Body of pancreas (tissue), 4 donors: ENCODE measurements around the gene GDF7. TPM values are rescaled to one million over a fixed set of nuclear protein-coding genes. Genes with fewer than 3 reads are reported as not detected.

Experiments used
- ATAC-seq: fragments of 150-250 bp; one replicate; pipeline ENCODE4 v1.9.1; 2016
- DNase-seq, 4 donors: peaks; one replicate each; pipeline ENCODE4 v3.0.0-alpha.2; 2019
- H3K27ac ChIP-seq, 4 donors: fragments of 200-600 bp; sonication (generic); 1 replicate in 3 of 4; 2 replicates in 1 of 4; pipeline versions ENCODE4 v1.5.1 to v1.6.1; 2016 to 2019; ENCODE audit warnings: mild to moderate bottlenecking in 1 of 4, mixed read lengths in 1 of 4, moderate library complexity in 1 of 4
- H3K27me3 ChIP-seq, 2 donors: fragments of 200-600 bp; sonication (generic); one replicate each; pipeline ENCODE4 v1.6.0; 2016; ENCODE audit warnings: mild to moderate bottlenecking in 1 of 2
- H3K36me3 ChIP-seq, 2 donors: fragments of 200-600 bp; sonication (generic); replicated peaks in 1 of 2; 2 replicates each; pipeline ENCODE4 v1.5.1; 2016; ENCODE audit warnings: low read depth in 2 of 2; ENCODE audit not compliant: insufficient read depth in 1 of 2
- H3K4me1 ChIP-seq: fragments of 200-600 bp; sonication (generic); one replicate; pipeline ENCODE4 v1.6.0; 2016
- H3K4me3 ChIP-seq, 2 donors: fragments of 200-600 bp; sonication (generic); 1 replicate in 1 of 2; 2 replicates in 1 of 2; pipeline ENCODE4 v1.5.1; 2016 to 2019
- H3K9me3 ChIP-seq, 3 donors: fragments of 200-600 bp; sonication (generic); 1 replicate in 2 of 3; 2 replicates in 1 of 3; pipeline ENCODE4 v1.5.1; 2016
- CTCF ChIP-seq, 7 experiments: fragments of 450-650 bp in 4 of 7; fragments of 200-600 bp in 3 of 7; sonication (generic) in 3 of 7; IDR thresholded peaks; one replicate each; pipeline ENCODE4 v1.5.1; 2016 to 2019; ENCODE audit warnings: antibody characterized with exemption in 7 of 7
- POLR2A ChIP-seq, 3 donors: fragments of 450-650 bp; IDR thresholded peaks; one replicate each; pipeline ENCODE4 v1.6.1; 2016; ENCODE audit warnings: antibody characterized with exemption in 3 of 3, mild to moderate bottlenecking in 2 of 3
- WGBS, 2 donors: methylation state at CpG; one replicate each; pipeline ENCODE4 v1.1.5; 2017; 5-methylcytosine and 5-hydroxymethylcytosine counted together
- intact Hi-C: fragments of 100-400 bp; cut with DNase I; formaldehyde crosslinking; loops from one replicate; pipeline ENCODE4 v1.15.1; 2023
- total RNA-seq, 2 donors: library from RNA; depleted of rRNA; stranded (reverse); fragments of >200 nt; gene quantifications; one replicate each; pipeline ENCODE4 v1.1.0, GENCODE V29; 2016

Gene GDF7
- total RNA-seq, 2 donors from 2014 or later = 2.0 to 7.3 TPM

- 89 to 91% methylated on average over 17 to 18 of the region's 20 CpGs for WGBS, 2 donors
- no peaks in the 10 kb centered on the region for H3K4me1 ChIP-seq
- no peak overlapping the region for H3K4me3 ChIP-seq
- DNase-seq (peak in 2 of 4 donors; percentile 3 to 11), ATAC-seq (no peak)
- H3K9me3 ChIP-seq = no peaks in the 10 kb centered on the region
- H3K36me3 ChIP-seq = peaks cover 0 to 7% of the 10 kb centered on the region in 2 donors
- intact Hi-C loops = no loop called here
- H3K27ac ChIP-seq = no peak overlapping the region
- TF ChIP-seq CTCF (IDR thresholded peaks at IDR 0.05) = no peak
- no peak for TF ChIP-seq POLR2A (IDR thresholded peaks at IDR 0.05)
- H3K27me3 ChIP-seq = no peaks in the 10 kb centered on the region
Measured at GRCh38 chr2:20624156-20624883, 42.6 kb upstream of the GDF7 start.

- H3K36me3 ChIP-seq = peaks cover 0 to 7% of the 10 kb centered on the region in 2 donors
- DNase-seq = peak in 2 of 4 donors; percentile 3 to 9
- H3K4me3 ChIP-seq = no peak overlapping the region
- TF ChIP-seq CTCF (IDR thresholded peaks at IDR 0.05) (no peak), POLR2A (IDR thresholded peaks at IDR 0.05) (no peak)
- no peak overlapping the region for H3K27ac ChIP-seq
- H3K4me1 ChIP-seq = no peaks in the 10 kb centered on the region
- H3K9me3 ChIP-seq = no peaks in the 10 kb centered on the region
- intact Hi-C loops = no loop called here
- H3K27me3 ChIP-seq = no peaks in the 10 kb centered on the region
- WGBS, 2 donors = 74 to 83% methylated on average over 8 to 11 of the region's 11 CpGs
- ATAC-seq = no peak
Measured at GRCh38 chr2:20624884-20625485, 42.0 kb upstream of the GDF7 start.

- peak in 2 of 4 donors; percentile 15 to 37 for DNase-seq
- Histone ChIP-seq H3K27me3 (no peaks in the 10 kb centered on the region), H3K27ac (peak overlapping the region in 1 of 4 donors; percentile 18), H3K36me3 (peaks cover 0 to 7% of the 10 kb centered on the region in 2 donors), H3K9me3 (no peaks in the 10 kb centered on the region), H3K4me1 (no peaks in the 10 kb centered on the region), H3K4me3 (no peak overlapping the region)
- peak; percentile 37 for ATAC-seq
- intact Hi-C loops = no loop called here
- WGBS, 2 donors = 84 to 87% methylated on average over 19 of the region's 19 CpGs
- no peak for TF ChIP-seq POLR2A (IDR thresholded peaks at IDR 0.05)
- peak in 2 of 7 experiments; percentile 6 to 7 for TF ChIP-seq CTCF (IDR thresholded peaks at IDR 0.05)
Measured at GRCh38 chr2:20625491-20626391, 41.2 kb upstream of the GDF7 start.

GRCh38 chr2:20626392-20626697 lies 40.6 kb upstream of the GDF7 start:
- Histone ChIP-seq H3K36me3 (peaks cover 0 to 7% of the 10 kb centered on the region in 2 donors), H3K9me3 (no peaks in the 10 kb centered on the region), H3K27me3 (no peaks in the 10 kb centered on the region), H3K4me1 (no peaks in the 10 kb centered on the region), H3K4me3 (no peak overlapping the region), H3K27ac (no peak overlapping the region)
- TF ChIP-seq POLR2A (IDR thresholded peaks at IDR 0.05) = no peak
- no peak for TF ChIP-seq CTCF (IDR thresholded peaks at IDR 0.05)
- ATAC-seq = no peak
- intact Hi-C loops = no loop called here
- 100% methylated on average over 2 of the region's 2 CpGs for WGBS, 2 donors
- DNase-seq = peak in 1 of 4 donors; percentile 1
